ENCODE data around the gene EDIL3. TPM values are rescaled to one million over a fixed set of nuclear protein-coding genes. Genes with fewer than 3 reads are reported as not detected.

Gene EDIL3
- total and polyA plus RNA-seq, 2 donors (not counting 1 experiment from before 2014, with no cell fraction given): 12.1 to 149 TPM

DNA sequence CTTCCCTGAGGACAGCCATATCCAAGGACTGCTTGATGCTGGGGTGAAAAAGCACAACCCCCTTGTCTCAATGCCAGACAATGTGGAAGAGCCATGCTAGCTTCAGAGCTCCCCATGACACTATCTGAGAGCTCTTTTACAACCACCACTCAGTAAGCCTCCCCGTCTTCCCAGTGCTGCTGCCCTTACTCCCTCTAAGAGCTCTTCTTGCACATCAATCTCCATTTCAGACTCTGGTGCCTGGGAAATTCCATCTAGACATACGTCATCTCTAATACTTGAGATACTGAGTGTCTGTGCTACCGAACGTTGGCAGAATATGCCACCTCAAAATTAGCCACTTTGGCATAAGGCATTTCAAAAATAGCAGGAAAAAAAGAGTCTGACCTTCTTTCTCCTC lies 94.5 kb downstream of the EDIL3 start:
- H3K4me1 ChIP-seq (ENCODE audit: control insufficient read depth, extremely low read depth, insufficient read depth, low read length): no peaks in the 10 kb centered on the region
- H3K27ac ChIP-seq (ENCODE audit: insufficient read depth, low read length): no peak overlapping the region
- no peak overlapping the region for H2AFZ ChIP-seq (ENCODE audit: low read length)

DNA sequence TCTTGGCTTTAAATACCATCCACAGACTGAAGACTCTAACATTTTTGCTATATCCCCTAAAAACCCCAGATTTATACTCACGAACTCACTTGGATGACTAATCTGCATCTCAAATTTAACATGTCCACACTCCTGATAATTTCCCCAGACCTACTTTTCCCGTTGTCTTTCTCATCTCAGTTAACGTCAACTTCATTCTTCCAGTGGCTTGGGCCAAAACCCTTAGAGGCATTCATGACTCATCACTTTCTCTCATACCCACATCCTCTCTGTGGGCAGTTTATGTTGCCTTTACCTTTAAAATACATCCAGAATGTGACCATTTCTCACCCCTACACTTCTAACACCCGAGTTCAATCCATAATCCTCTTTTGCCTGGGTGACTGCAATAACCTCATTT lies 96.7 kb downstream of the EDIL3 start:
- TF ChIP-seq, protein P1, sequence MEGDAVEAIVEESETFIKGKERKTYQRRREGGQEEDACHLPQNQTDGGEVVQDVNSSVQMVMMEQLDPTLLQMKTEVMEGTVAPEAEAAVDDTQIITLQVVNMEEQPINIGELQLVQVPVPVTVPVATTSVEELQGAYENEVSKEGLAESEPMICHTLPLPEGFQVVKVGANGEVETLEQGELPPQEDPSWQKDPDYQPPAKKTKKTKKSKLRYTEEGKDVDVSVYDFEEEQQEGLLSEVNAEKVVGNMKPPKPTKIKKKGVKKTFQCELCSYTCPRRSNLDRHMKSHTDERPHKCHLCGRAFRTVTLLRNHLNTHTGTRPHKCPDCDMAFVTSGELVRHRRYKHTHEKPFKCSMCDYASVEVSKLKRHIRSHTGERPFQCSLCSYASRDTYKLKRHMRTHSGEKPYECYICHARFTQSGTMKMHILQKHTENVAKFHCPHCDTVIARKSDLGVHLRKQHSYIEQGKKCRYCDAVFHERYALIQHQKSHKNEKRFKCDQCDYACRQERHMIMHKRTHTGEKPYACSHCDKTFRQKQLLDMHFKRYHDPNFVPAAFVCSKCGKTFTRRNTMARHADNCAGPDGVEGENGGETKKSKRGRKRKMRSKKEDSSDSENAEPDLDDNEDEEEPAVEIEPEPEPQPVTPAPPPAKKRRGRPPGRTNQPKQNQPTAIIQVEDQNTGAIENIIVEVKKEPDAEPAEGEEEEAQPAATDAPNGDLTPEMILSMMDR (conservative IDR thresholded peaks at IDR 0.05 in 1 of 2, IDR thresholded peaks at IDR 0.05 in 1 of 2; ENCODE audit: low read depth in 1 of 2, low read length in 2 of 2): no peak
- TF ChIP-seq EZH2 (IDR thresholded peaks at IDR 0.05; ENCODE audit: low read length, missing control alignments): no peak
- Histone ChIP-seq H3K36me3 (ENCODE audit: control insufficient read depth, insufficient read depth, low read length) (no peaks in the 10 kb centered on the region), H3K4me1 (ENCODE audit: control insufficient read depth, extremely low read depth, insufficient read depth, low read length) (no peaks in the 10 kb centered on the region), H2AFZ (ENCODE audit: low read length) (no peak overlapping the region), H3K4me3 (replicated peaks in 1 of 4; ENCODE audit: control extremely low read depth in 1 of 4, insufficient read depth in 1 of 4, low read depth in 3 of 4, low read length in 4 of 4) (no peak overlapping the region), H3K9ac (ENCODE audit: insufficient read depth, low read length) (no peak overlapping the region), H4K20me1 (ENCODE audit: control insufficient read depth, extremely low read depth, insufficient read depth, low read length) (no peaks in the 10 kb centered on the region), H3K27me3 (ENCODE audit: control insufficient read depth, insufficient read depth, low read length) (no peaks in the 10 kb centered on the region), H3K27ac (ENCODE audit: insufficient read depth, low read length) (no peak overlapping the region), H3K9me3 (ENCODE audit: control insufficient read depth, insufficient read depth, low read depth, low read length) (no peaks in the 10 kb centered on the region), H3K4me2 (ENCODE audit: extremely low read depth, insufficient read depth, low read length) (no peak overlapping the region), H3K79me2 (ENCODE audit: control insufficient read depth, insufficient read depth, low read length) (no peaks in the 10 kb centered on the region)
- peak; percentile 80 to 97 for DNase-seq (ENCODE audit: low read depth in 2 of 2)

More for the DNA sequence above, 94.5 kb downstream of the EDIL3 start:
- TF ChIP-seq EZH2 (IDR thresholded peaks at IDR 0.05; ENCODE audit: low read length, missing control alignments): no peak
- TF ChIP-seq, protein P1 (conservative IDR thresholded peaks at IDR 0.05 in 1 of 2, IDR thresholded peaks at IDR 0.05 in 1 of 2; ENCODE audit: low read depth in 1 of 2, low read length in 2 of 2): no peak
- no peak overlapping the region for H3K4me2 ChIP-seq (ENCODE audit: extremely low read depth, insufficient read depth, low read length)
- no peaks in the 10 kb centered on the region for H3K9me3 ChIP-seq (ENCODE audit: control insufficient read depth, insufficient read depth, low read depth, low read length)
- no peaks in the 10 kb centered on the region for H3K36me3 ChIP-seq (ENCODE audit: control insufficient read depth, insufficient read depth, low read length)
- H4K20me1 ChIP-seq (ENCODE audit: control insufficient read depth, extremely low read depth, insufficient read depth, low read length): no peaks in the 10 kb centered on the region
- H3K9ac ChIP-seq (ENCODE audit: insufficient read depth, low read length): no peak overlapping the region
- no peaks in the 10 kb centered on the region for H3K79me2 ChIP-seq (ENCODE audit: control insufficient read depth, insufficient read depth, low read length)
- no peaks in the 10 kb centered on the region for H3K27me3 ChIP-seq (ENCODE audit: control insufficient read depth, insufficient read depth, low read length)
- DNase-seq (ENCODE audit: low read depth in 2 of 2): peak in 1 of 2 donors; percentile 84
- H3K4me3 ChIP-seq (replicated peaks in 1 of 4; ENCODE audit: control extremely low read depth in 1 of 4, insufficient read depth in 1 of 4, low read depth in 3 of 4, low read length in 4 of 4): no peak overlapping the region

DNA sequence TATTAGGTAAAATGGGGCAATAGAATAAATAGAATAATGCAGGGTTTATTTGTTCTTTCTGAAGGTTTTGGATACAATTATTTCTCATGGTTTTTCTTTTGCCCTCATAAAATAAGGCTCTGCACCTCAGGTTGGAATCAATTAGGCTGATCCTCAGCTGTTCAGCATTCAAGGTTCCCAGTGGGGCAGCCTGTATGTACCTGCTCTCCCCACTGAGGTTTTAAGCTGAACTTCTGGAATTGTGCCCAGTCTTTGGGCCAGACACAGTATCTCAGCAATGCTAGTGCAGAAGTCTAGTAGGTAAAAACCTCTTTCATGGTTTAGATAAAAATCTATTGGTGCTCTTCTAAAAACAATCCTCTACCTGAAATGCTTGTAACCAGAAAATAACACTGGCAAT lies 98.0 kb downstream of the EDIL3 start:
- Histone ChIP-seq H3K4me1 (ENCODE audit: control insufficient read depth, extremely low read depth, insufficient read depth, low read length) (no peaks in the 10 kb centered on the region), H3K27me3 (ENCODE audit: control insufficient read depth, insufficient read depth, low read length) (no peaks in the 10 kb centered on the region), H3K4me3 (replicated peaks in 1 of 4; ENCODE audit: control extremely low read depth in 1 of 4, insufficient read depth in 1 of 4, low read depth in 3 of 4, low read length in 4 of 4) (no peak overlapping the region), H2AFZ (ENCODE audit: low read length) (no peak overlapping the region), H3K27ac (ENCODE audit: insufficient read depth, low read length) (no peak overlapping the region), H3K4me2 (ENCODE audit: extremely low read depth, insufficient read depth, low read length) (no peak overlapping the region), H3K36me3 (ENCODE audit: control insufficient read depth, insufficient read depth, low read length) (no peaks in the 10 kb centered on the region), H4K20me1 (ENCODE audit: control insufficient read depth, extremely low read depth, insufficient read depth, low read length) (no peaks in the 10 kb centered on the region), H3K79me2 (ENCODE audit: control insufficient read depth, insufficient read depth, low read length) (no peaks in the 10 kb centered on the region), H3K9ac (ENCODE audit: insufficient read depth, low read length) (no peak overlapping the region), H3K9me3 (ENCODE audit: control insufficient read depth, insufficient read depth, low read depth, low read length) (no peaks in the 10 kb centered on the region)
- peak in 1 of 2 donors; percentile 52 for DNase-seq (ENCODE audit: low read depth in 2 of 2)
- TF ChIP-seq EZH2 (IDR thresholded peaks at IDR 0.05; ENCODE audit: low read length, missing control alignments): no peak

Measured in fibroblast of lung (primary cell).